NCI-H526 (cell line): ENCODE data around the gene PCNT.
"Not testable (repeated sequence)": the region's sequence is repeated elsewhere in the genome, so short reads cannot be mapped to it uniquely, and the experiment has no call there.

Experiments
- DNase-seq, 2 experiments: peaks; one replicate each; lab custom pipeline; 2025; lab: John Stamatoyannopoulos, UW

PCNT gene

DNA sequence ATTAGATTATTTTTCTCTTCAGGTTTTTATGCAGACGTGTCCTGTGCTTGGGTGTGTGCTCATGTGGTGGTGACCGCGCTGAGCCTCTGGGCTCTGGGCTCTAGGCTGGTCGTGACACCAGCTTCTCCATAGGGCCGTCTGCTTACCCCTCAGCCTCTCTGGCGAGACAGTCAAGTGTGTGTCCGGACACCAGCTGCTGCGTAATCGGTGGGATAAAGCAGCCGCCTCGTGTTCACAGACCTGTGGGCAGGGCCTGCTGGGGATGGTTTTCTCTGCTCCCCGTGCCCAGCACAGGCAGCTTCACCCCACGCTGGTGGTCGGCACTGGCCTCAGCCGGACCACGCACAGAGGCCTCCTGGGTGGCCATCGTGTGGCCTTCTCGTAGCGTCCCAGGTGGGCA lies 101.1 kb downstream of the PCNT start:
- no peak for DNase-seq

DNA sequence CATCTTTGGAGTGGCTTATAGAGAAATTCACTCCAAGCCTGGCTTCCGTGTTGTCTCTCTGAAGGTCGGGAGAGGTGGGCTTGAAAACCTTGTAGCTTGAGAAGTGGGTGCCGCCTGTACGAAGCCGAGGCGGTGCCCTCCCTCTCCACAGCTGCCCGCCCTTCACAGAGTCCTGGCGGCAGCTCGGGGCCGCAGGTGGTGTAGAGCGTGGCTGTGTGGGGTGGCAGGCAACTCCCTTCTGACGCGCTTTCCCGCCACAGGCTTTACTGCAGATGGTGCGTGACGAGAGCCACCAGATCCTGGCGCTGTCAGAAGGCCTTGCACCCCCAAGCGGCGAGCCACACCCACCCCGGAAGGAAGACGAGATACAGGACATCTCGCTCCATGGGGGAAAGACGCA lies 101.6 kb downstream of the PCNT start:
- peak in 1 of 2 experiments; percentile 58 for DNase-seq

DNA sequence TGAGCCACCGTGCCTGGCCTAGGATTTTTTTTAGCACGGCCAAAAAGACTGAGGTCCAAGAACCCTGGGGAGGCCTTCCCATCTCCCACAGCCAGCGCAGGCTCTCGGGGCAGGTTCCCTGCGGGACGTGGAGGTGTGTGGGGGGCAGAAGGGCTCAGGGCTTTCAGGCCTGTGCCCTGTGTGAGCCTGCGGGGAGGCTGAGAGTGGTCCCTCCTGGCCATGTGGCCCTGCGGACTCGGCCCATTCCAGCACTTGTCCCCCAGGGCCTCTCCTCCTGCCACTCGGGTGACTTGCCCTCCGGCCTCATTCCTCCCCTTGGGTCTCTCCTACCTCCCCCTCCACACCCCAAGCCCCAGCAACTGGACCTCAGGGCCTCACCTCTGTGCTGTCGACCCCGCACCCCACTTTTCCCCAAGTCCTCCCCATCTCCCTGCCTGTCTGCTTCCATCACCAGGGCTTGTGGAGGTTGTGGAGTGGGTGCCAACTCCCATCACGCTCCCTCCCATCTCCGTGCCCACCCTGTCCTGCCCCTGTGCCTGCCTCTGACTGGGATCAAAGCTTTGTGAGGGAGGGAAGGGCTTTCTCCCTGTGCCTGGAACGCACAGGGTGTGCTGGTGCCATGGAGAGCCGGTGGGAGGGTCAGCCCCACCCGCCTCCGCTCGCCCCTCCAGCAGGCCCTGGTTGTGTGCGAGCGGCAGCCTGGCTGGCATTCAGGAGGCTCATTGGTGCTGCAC lies 102.5 kb downstream of the PCNT start:
- DNase-seq: no peak

DNA sequence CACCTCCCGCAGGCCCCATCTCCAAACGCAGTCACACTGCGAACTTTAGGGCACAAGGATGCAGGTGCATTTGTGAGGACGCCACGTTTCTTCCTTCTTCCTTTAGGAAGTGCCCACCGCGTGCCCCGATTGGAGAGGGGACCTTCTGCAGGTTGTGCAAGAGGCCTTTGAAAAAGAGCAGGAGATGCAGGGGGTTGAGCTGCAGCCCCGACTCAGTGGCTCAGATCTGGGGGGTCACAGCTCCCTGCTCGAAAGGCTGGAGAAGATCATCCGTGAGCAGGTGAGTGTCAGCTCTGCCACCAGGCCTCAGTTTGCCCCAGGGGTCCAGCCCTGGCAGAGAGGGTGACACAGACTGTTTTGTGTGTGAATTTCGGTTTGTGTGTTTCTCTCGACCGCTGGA lies 103.6 kb downstream of the PCNT start:
- no peak for DNase-seq

DNA sequence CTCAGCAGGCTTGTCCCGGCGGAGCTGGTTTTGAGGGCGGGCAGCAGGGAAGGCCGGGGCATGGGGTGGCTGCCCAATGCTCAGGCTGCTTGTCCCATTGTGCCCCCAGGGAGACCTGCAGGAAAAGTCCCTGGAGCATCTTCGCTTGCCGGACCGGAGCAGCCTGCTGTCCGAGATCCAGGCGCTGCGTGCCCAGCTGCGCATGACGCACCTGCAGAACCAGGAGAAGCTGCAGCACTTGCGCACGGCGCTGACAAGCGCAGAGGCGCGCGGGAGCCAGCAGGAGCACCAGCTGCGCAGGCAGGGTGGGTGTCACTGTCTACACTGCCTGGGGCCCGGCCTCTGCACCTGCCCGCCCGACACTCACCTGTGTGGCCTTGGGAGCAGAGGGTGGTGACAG lies 104.3 kb downstream of the PCNT start:
- DNase-seq: no peak

DNA sequence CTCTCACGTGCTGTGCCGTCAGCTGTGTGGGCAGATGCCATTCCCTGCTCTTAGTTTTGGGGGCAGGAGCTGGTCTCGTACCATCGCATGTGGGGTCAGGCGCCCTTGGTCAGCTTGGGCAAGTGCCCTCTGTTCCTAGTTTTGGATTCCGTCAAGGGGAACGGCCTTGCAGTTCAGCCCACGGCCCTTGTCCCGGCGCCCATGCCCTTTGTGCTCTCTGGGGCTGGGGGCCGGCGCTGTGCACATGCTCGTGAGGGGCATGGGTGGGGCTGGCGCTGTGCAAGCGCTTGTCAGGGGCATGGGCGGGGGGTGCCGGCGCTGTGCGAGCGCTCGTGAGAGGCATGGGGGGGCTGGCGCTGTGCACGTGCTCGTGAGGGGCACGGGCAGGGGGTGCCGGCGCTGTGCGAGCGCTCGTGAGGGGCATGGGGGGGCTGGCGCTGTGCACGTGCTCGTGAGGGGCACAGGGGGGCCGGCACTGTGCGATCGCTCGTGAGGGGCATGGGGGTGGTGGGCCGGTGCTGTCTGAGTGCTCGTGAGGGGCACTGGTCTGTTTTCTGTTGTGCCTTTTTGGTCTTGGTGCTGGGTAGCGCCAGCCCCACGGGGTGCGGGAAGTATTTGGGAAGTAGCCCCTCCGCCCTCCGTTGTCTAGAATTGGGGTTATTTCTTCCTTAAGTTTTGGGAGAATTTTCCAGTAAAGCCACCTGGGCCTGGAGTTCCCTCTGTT lies 105.2 kb downstream of the PCNT start:
- DNase-seq: no peak

DNA sequence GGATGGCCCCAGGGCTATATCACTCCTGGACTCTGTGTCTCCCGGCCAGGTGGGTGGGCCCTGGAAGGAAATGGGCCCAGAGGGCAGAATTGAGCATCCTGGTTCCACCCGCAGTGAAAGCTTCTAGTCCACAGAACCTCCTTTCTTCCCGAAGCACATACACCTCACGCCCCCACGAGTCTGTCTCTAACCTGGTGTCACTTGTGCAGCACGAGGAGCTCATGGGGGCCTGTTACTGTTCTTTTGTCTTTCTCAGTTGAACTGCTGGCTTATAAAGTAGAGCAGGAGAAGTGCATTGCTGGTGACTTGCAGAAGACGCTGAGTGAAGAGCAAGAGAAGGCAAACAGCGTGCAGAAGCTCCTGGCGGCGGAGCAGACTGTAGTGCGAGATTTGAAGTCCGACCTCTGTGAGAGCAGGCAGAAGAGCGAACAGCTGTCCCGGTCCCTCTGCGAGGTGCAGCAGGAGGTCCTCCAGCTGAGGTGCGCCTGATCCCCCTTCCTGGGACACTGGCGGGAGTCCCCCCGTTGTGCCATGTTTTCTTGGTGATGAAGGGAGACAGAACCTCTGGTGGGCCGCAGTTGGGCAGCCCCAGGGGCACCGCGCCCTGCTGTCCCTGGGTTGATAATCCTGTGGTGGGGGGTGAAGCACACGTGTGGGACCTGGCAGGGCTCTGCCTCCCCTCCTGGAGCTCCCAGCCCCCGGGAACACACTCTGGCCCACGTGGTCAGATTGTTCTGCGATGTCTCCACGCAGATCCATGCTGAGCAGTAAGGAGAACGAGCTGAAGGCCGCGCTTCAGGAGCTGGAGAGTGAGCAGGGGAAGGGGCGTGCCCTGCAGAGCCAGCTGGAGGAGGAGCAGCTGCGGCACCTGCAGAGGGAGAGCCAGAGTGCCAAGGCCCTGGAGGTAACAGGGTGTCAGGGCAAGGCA lies 106.1 kb downstream of the PCNT start:
- DNase-seq: peak in 1 of 2 experiments; percentile 33

DNA sequence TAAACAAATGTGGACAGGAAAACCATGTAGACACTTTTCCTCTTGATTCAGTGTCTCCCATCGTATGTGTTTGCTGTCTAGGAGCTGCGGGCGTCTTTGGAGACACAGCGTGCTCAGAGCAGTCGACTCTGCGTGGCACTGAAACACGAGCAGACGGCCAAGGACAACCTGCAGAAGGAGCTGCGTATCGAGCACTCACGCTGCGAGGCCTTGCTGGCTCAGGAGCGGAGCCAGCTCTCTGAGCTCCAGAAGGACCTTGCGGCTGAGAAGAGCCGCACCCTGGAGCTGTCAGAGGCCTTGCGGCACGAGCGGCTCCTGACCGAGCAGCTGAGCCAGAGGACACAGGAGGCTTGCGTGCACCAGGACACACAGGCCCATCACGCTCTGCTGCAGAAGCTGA lies 107.5 kb downstream of the PCNT start:
- DNase-seq: no peak

DNA sequence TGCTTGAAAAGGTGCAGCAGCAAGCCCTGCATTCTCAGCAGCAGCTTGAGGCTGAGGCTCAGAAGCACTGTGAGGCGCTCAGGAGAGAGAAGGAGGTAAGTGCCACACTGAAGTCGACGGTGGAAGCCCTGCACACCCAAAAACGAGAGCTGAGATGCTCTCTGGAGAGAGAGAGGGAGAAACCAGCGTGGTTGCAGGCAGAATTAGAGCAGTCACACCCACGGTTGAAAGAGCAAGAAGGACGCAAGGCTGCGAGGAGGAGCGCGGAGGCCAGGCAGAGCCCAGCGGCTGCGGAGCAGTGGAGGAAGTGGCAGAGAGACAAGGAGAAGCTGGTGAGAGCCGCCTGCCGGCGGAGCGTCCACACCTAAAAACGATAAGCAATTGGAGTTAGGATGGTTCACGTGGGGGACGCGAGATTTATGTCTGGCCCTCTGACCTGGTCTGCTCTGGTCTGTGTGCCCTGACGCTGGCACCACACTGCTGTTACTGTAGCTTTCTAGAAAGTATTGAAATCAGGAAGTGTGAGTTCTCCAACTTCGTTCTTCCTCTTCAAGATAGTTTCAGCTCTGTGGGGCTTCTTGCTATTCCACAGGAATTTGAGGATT lies 108.0 kb downstream of the PCNT start:
- DNase-seq: no peak

DNA sequence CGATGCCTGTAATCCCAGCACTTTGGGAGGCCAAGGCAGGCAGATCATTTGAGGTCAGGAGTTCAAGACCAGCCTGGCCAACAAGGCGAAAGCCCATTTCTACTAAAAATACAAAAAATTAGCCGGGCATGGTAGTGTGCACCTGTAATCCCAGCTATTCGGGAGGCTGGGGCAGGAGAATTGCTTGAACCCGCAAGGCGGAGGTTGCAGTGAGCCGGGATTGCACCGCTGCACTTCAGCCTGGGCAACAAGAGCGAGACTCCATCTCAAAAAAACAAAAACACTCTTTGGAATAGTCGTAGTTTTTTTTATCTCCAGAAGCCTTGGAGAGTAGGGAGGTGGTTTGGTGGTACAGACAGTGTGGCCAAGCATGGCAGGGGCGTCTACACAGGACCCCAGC lies 109.2 kb downstream of the PCNT start:
- not testable (repeated sequence) for DNase-seq

DNA sequence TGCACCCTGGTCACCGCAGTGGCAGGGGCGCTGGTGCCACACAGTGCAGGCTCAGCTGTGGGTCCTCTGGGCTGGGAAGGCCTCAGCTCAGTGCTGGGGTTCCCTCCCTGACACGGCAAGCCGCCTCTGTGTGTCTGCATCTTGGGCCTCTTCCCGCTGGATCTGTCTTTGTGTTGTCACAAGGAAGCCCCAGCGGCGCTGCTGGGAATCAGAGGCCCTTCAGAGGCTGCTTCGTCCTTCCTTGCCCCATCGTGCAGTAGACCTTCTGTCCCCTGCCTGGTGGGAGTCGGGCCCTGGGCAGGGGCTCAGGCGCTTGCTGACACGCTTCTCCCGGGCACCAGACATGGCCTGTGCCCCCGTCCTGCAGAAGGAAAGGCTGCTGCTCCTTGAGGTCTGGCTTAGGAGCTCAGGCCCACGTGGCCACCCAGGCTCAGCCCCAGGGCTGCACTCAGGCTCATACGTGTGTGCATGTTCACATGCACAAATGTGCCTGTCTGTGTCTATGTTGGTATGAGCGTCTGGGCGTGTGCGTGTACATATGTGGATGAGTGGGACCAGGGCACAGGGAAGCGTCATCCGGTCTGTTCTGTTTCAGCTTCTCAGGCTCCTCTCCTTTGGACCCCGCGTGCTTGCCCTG lies 110.5 kb downstream of the PCNT start:
- DNase-seq: no peak

DNA sequence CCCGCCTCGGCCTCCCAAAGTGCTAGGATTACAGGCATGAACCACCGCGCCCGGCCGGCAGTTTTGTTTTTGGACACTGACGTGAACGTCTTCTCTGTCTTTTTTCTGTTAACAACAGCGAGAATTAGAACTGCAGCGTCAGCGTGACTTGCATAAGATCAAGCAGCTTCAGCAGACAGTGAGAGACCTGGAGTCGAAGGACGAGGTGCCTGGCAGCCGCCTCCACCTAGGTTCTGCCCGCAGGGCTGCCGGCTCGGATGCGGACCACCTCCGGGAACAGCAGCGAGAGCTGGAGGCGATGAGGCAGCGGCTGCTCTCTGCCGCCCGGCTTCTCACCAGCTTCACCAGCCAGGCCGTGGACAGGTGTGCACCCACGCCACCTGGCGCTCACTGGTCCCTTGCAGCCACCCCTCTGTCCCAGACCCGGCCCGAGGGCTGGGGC lies 111.9 kb downstream of the PCNT start:
- DNase-seq: no peak

DNA sequence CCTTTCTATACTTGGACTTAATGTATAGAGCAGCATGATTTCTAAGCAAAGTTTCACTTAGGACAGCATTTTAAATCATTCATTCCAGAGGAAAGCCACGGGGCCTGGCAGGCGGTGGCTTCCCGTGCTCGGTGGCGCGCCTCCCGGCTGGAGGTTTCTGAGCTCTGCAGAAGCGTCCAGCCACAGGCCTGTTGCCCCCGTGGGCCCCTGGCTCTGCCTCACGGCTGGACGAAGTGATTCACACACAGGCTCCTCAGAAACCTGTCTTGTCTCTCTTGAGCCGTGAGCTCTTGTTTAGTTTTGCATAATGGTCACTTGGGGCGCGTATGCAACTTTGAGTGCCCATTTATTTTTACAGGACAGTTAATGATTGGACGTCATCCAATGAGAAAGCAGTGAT lies 112.7 kb downstream of the PCNT start:
- DNase-seq: no peak

DNA sequence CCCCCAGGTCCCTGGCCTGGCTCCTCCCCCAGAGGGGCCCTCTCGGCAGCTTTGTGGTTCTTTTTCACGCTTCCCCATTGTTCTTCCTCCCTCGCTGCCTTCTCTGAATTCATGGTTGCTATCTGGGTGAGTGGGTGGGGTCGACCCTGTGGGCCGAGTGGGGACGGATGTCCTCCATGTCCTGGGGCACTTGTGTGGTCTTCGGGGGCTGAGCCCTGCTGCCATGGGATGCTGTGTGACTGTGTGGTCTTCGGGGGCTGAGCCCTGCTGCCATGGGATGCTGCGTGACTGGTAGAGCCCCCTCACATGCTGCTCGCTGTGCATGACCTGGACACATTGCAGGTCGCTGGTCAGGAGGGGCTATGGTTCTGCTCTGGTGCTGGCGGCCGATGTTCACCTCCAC lies 113.1 kb downstream of the PCNT start:
- DNase-seq: no peak

DNA sequence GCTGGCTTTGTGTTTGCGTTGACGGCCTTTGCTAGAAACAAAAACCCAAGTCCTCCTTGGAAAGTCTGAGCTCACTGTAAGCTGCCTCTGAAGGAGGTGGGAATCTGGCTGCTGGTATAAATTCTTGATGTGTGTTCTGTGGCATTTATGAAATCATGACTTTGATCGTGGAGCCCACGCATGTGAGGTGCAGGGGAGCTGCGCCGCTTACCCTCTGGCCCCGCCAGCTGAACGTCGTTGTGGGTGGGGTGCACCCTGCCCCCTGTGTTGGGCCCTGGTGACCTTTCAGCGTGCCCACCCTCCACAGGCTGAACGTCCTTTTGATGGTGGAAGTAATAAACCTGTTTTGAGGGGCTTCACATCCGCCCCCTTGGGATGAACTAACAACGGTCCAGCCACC lies 113.6 kb downstream of the PCNT start:
- DNase-seq: no peak

DNA sequence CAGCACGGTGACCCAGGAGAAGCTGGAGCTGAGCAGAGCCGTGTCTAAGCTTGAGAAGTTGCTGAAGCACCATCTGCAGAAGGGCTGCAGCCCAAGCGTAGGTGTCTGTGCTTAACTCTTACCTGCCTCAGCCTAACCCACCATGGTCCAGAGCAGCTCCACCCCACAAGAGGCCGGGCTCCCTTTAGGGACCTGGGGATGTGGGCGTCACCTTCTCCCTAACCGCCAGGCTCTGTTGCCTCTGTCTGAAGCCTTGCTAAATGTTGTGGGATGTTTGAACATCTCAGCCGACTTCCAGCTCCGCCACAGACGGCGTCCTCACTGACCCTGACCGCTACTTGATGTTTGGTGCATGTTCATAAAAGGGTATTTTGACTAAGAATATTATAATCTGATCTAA lies 114.3 kb downstream of the PCNT start:
- DNase-seq: no peak

DNA sequence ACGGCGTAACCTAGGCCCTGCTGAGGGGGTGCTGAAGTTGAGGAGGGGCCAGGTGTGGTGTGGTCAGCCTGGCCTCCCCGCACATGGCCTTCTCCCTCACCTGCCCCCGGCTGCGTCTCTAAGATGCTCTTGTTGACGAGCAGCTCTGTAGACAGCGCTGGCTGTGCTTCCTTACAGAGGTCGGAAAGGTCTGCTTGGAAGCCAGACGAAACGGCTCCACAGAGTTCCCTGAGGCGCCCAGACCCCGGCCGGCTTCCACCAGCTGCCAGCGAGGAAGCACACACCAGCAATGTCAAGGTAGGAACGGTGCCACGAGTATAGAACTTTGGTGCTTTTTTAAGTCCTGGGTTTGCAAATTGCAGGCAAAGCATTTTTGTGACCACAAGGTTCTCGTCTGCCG lies 116.0 kb downstream of the PCNT start:
- no peak for DNase-seq

DNA sequence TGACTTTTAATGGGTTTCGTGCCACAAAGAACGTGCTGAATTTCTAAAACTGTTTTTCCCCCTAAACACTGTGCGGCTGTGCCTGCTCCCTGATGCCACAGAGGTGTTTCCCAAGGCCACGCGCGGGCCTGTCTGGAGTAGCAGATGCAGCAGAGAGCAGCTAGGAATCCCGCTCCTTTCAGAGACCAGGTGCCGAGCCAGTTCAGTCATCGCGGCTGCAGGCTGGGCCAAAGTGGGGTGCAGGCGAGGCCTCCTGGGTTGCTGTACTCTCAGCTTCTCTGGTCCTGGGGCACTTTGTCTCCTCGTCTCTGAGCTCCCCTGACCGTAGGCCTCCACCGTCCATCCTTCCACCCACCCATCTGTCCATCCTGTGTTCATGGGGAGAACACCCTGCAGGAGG lies 117.4 kb downstream of the PCNT start:
- DNase-seq: no peak

DNA sequence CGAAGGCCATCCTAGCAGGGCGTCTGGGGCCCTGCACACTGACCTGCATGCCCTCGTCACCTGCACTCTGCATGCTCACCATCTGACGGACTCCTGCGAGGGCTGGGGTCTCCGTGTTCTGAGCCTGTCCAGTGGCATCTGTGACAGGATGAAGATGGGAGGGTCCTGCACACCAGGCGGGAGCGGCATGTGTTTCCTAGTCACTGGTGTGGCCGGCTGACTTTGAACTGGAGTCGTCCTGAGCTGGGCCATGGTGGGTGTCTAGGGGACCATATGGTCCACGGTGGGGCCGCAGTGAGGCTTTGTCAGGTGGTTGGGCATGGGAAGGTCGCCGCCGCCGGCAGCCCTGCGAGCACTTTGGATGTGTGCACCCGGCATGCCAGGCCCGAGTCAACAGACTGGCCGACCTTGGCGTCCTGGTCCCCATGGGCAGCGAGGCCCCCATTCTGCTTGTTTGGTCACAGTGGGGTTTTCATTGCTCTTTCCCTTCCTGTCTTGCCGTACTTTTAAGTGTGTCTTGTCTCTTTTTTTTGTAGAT lies 118.1 kb downstream of the PCNT start:
- no peak for DNase-seq

DNA sequence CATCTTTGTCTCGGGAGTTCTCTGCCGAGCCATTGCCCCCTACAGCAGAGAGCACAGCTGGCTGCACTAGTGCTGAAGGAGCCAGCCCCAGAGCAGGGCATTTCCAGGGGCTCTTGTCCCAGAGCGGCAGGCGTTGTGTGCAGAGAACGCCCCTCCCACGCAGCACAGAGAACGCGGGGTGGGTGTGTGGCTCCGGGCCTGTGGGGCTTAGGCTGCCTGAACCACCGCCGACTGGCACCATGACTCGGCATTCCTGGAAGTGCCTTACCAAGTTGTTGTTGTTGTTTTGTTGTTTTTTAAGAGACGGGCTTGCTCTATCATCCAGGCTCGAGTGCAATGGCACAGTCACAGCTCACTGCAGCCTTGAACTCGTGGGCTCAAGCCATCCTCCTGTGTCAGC lies 119.0 kb downstream of the PCNT start:
- no peak for DNase-seq

DNA sequence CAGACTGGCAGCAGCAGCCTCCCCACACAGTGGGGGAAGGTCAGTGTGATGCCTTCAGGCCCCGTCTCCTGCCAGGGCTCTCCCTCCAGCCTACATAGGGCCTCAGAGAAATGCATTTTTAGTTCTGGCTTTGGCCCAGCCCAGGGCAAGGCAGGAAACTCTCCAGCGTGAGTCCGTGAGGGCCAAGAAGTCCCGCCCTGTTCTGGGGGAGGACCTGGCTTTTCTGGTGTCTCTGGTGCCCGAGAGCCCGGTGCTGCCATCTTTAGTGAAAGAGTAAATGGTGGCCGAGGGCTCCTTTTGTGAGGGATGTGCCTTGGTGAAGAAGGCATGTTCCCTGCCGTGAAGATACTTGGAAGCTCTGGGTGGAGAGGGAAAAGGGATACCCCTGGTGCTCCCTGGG lies 120.0 kb downstream of the PCNT start:
- DNase-seq: no peak
